ENCODE data around the gene ZNF784. TPM values are rescaled to one million over a fixed set of nuclear protein-coding genes. Genes with fewer than 3 reads are reported as not detected.

Gene ZNF784
- total and polyA plus RNA-seq, 9 of the 15 experiments (the other 6 are each of a cell fraction or from before 2014, with no cell fraction given) = 0.14 to 6.1 (median 2.1) TPM

DNA sequence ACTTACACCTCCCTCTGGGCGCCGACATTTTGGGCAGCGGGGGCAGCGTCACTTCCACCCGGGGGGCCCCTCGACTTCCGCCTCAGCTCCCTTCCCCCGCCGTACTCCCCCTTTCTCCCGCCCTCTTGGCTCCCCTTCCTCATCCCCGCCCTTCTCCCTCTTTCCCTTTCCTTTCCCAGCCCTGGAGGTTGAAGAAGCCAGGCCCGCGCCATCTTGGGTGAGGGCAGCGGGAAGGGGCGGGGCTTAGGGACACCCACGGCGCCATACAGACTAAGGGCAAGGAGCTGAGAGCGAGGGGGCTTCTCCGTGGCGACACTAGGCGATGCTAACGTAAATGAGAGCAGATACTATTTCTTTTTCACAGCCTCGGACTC lies 24.9 kb downstream of the ZNF784 start, which contains the start of gene FIZ1 (continued):
- TF ChIP-seq SAFB (IDR thresholded peaks at IDR 0.05; ENCODE audit: borderline replicate concordance, low read depth, low read length) (no peak), TCF7L2 (IDR thresholded peaks at IDR 0.05; ENCODE audit: low read depth, low read length) (peak; percentile 5; the same call in 1 of the 2 replicates), HIVEP1 (CRISPR knock-in tag; IDR thresholded peaks at IDR 0.05) (no peak), HNRNPLL (IDR thresholded peaks at IDR 0.05; ENCODE audit: low read depth, low read length, poor library complexity, severe bottlenecking) (no peak), ARID2 (IDR thresholded peaks at IDR 0.05) (no peak), XRCC5 (IDR thresholded peaks at IDR 0.05; ENCODE audit: low read depth, low read length) (no peak), ZNF444 (CRISPR knock-in tag; IDR thresholded peaks at IDR 0.05) (no peak), MAFG (tag; conservative IDR thresholded peaks at IDR 0.05) (no peak), ZNF830 (CRISPR knock-in tag; IDR thresholded peaks at IDR 0.05) (no peak), NCOA1 (IDR thresholded peaks at IDR 0.05; ENCODE audit: low read depth) (peak; percentile 30), CCAR2 (IDR thresholded peaks at IDR 0.05; ENCODE audit: low read depth, low read length) (no peak), FOXA3 (CRISPR knock-in tag; conservative IDR thresholded peaks at IDR 0.05 in 1 of 2, IDR thresholded peaks at IDR 0.05 in 1 of 2) (no peak), ZNF780A (CRISPR knock-in tag; IDR thresholded peaks at IDR 0.05) (no peak), HMGN3 (IDR thresholded peaks at IDR 0.05; ENCODE audit: borderline replicate concordance, extremely low read depth, insufficient read length, low read depth, low read length) (no peak)
- TF ChIP-seq, protein P1, sequence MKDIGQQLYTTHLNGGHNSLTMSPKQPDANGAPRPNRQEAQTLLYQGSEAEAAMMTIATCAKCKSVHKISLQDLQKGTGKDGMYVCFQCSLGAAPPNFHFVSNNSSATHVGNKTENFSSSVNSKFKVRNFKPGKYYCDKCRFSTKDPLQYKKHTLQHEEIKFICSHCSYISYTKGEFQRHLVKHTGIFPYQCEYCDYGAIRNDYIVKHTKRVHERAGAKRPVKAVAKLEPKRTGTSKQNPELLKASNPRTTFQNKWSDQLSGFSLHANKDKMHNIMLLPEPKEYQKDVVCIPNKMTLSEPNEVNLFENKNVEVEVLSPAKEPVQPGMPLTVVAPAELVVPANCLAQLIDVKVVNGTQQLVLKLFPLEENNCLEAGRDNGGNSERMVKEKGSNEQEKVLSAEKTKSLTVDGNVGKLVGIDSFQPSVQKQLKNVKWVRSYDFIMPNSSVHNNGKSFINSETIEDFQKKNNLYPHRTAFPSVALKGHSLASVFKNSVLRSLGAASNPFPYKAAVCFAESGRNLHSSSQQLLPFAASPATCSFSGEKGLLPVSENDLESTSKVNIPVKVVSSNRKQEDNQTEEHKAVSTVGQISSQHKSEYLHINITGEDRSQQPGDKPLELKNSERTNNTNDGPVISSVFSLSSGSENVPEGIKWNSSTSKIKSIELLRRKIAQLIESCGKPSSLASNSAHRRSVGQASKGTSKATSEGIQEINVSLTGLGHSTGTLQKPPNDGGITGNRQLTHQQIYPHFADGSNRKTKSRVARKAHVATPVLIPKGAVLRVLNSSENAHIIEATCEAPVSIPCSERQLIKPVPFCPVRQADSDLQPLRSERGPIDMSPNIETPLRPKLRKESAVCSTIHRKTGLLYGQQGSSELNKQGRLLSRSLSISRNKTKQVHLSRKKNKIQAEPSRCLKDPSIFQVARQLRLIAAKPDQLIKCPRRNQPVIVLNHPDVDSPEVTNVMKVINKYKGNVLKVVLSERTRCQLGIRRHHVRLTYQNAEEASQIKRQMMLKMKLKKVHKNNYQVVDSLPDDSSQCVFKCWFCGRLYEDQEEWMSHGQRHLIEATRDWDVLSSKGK (CRISPR knock-in tag; IDR thresholded peaks at IDR 0.05) = no peak
- TF ChIP-seq, protein P2, sequence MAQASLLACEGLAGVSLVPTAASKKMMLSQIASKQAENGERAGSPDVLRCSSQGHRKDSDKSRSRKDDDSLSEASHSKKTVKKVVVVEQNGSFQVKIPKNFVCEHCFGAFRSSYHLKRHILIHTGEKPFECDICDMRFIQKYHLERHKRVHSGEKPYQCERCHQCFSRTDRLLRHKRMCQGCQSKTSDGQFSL (CRISPR knock-in tag; IDR thresholded peaks at IDR 0.05) = no peak; the same call in 1 of the 2 replicates
- TF ChIP-seq, protein P2 (tag; IDR thresholded peaks at IDR 0.05) = peak in 1 of 2 experiments; percentile 83; a peak in 1 of 4 replicates
- TF ChIP-seq, protein P3, sequence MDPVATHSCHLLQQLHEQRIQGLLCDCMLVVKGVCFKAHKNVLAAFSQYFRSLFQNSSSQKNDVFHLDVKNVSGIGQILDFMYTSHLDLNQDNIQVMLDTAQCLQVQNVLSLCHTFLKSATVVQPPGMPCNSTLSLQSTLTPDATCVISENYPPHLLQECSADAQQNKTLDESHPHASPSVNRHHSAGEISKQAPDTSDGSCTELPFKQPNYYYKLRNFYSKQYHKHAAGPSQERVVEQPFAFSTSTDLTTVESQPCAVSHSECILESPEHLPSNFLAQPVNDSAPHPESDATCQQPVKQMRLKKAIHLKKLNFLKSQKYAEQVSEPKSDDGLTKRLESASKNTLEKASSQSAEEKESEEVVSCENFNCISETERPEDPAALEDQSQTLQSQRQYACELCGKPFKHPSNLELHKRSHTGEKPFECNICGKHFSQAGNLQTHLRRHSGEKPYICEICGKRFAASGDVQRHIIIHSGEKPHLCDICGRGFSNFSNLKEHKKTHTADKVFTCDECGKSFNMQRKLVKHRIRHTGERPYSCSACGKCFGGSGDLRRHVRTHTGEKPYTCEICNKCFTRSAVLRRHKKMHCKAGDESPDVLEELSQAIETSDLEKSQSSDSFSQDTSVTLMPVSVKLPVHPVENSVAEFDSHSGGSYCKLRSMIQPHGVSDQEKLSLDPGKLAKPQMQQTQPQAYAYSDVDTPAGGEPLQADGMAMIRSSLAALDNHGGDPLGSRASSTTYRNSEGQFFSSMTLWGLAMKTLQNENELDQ (CRISPR knock-in tag; IDR thresholded peaks at IDR 0.05; ENCODE audit: borderline replicate concordance) = no peak
- TF ChIP-seq, protein P4, sequence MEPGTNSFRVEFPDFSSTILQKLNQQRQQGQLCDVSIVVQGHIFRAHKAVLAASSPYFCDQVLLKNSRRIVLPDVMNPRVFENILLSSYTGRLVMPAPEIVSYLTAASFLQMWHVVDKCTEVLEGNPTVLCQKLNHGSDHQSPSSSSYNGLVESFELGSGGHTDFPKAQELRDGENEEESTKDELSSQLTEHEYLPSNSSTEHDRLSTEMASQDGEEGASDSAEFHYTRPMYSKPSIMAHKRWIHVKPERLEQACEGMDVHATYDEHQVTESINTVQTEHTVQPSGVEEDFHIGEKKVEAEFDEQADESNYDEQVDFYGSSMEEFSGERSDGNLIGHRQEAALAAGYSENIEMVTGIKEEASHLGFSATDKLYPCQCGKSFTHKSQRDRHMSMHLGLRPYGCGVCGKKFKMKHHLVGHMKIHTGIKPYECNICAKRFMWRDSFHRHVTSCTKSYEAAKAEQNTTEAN (CRISPR knock-in tag; IDR thresholded peaks at IDR 0.05) = no peak
- TF ChIP-seq, protein P5, sequence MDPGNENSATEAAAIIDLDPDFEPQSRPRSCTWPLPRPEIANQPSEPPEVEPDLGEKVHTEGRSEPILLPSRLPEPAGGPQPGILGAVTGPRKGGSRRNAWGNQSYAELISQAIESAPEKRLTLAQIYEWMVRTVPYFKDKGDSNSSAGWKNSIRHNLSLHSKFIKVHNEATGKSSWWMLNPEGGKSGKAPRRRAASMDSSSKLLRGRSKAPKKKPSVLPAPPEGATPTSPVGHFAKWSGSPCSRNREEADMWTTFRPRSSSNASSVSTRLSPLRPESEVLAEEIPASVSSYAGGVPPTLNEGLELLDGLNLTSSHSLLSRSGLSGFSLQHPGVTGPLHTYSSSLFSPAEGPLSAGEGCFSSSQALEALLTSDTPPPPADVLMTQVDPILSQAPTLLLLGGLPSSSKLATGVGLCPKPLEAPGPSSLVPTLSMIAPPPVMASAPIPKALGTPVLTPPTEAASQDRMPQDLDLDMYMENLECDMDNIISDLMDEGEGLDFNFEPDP (CRISPR knock-in tag; IDR thresholded peaks at IDR 0.05) = no peak

Measured in K562 (cell line).